H1 (cell line): ENCODE data around the gene ARPIN.

Experiments
- ATF3 ChIP-seq: IDR thresholded peaks from 2 replicates; pipeline ENCODE4 v1.6.1; 2011; ENCODE audit warnings: low read depth, mild to moderate bottlenecking, low read length; ENCODE audit not compliant: insufficient read depth
- CEBPB ChIP-seq: IDR thresholded peaks from 2 replicates; pipeline ENCODE4 v1.6.1; 2012; ENCODE audit warnings: low read depth, low read length
- CHD2 ChIP-seq: IDR thresholded peaks from 2 replicates; pipeline ENCODE4 v1.6.1; 2012; ENCODE audit warnings: low read length, improper control_type of control experiment
- EP300 ChIP-seq, 2 experiments: IDR thresholded peaks; 1 replicate in 1 of 2; 2 replicates in 1 of 2; pipeline ENCODE4 v1.6.1; 2011 to 2012; ENCODE audit warnings: low read depth in 2 of 2, low read length in 2 of 2, mild to moderate bottlenecking in 2 of 2, borderline replicate concordance in 1 of 2, inconsistent platforms in 1 of 2, moderate library complexity in 1 of 2
- MAX ChIP-seq: IDR thresholded peaks from 2 replicates; pipeline ENCODE4 v1.6.1; 2012; ENCODE audit warnings: inconsistent platforms
- PHF8 ChIP-seq: fragments of 200-600 bp; sonication (generic); conservative IDR thresholded peaks from 2 replicates; pipeline ENCODE4 v1.7.1; 2012; ENCODE audit warnings: low read depth, mild to moderate bottlenecking, inconsistent platforms, low read length, moderate library complexity
- POLR2A ChIP-seq, 2 experiments: IDR thresholded peaks; 1 replicate in 1 of 2; 2 replicates in 1 of 2; pipeline ENCODE4 v1.6.1; 2011; ENCODE audit warnings: low read depth in 2 of 2, low read length in 2 of 2, mild to moderate bottlenecking in 2 of 2; ENCODE audit errors: control extremely low read depth in 1 of 2
- POLR2AphosphoS5 ChIP-seq: IDR thresholded peaks from 2 replicates; pipeline ENCODE4 v1.6.1; 2011; ENCODE audit warnings: low read depth, low read length
- RFX5 ChIP-seq: IDR thresholded peaks from 2 replicates; pipeline ENCODE4 v1.6.1; 2011; ENCODE audit warnings: low read depth, low read length, improper control_type of control experiment, borderline replicate concordance
- RNF2 ChIP-seq: fragments of 200-900, 300-1000 bp; sonication (generic); IDR thresholded peaks from 2 replicates; pipeline ENCODE4 v1.7.1; 2016; ENCODE audit warnings: borderline replicate concordance, low read depth, mild to moderate bottlenecking, antibody characterized with exemption, low read length; ENCODE audit not compliant: poor library complexity, severe bottlenecking; ENCODE audit errors: missing control alignments
- TAF1 ChIP-seq: IDR thresholded peaks from 2 replicates; pipeline ENCODE4 v1.6.1; 2011; ENCODE audit warnings: mild to moderate bottlenecking, low read depth, low read length
- TF ChIP-seq, protein P1 (sequence below), 3 experiments: IDR thresholded peaks; 1 replicate in 2 of 3; 2 replicates in 1 of 3; pipeline versions ENCODE4 v1.5.1 to v1.6.1; 2011; ENCODE audit warnings: low read length in 3 of 3, mild to moderate bottlenecking in 3 of 3, inconsistent platforms in 2 of 3, low read depth in 1 of 3, moderate library complexity in 1 of 3; ENCODE audit not compliant: insufficient read depth in 1 of 3; ENCODE audit errors: control extremely low read depth in 1 of 3
- TF ChIP-seq, protein P2 (sequence below): IDR thresholded peaks from 2 replicates; pipeline ENCODE4 v1.6.1; 2012; ENCODE audit warnings: low read length, inconsistent platforms

DNA sequence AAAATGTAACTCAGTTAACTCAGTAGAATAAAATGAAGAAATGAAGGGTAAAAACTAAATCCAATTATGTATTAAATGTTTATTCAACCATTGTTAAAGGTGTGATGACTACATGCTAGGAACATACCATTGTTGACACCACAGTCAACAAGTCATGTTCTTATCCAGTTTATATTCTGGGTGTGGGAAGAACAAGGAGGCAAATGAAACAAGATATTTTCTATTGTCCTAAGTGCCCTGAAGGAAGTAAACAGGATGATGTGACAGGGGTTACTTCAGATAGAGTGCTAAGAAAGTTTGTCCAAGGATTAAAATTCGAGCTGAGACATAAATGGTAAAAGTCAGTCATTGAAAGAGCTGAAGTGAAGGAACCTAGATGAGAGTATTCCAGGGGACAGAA is 32.0 kb downstream of the ARPIN start:
- no peak for TF ChIP-seq ATF3
- no peak for TF ChIP-seq POLR2A (IDR thresholded peaks at IDR 0.05; ENCODE audit: control extremely low read depth in 1 of 2, low read depth in 2 of 2, low read length in 2 of 2)
- TF ChIP-seq, protein P1, sequence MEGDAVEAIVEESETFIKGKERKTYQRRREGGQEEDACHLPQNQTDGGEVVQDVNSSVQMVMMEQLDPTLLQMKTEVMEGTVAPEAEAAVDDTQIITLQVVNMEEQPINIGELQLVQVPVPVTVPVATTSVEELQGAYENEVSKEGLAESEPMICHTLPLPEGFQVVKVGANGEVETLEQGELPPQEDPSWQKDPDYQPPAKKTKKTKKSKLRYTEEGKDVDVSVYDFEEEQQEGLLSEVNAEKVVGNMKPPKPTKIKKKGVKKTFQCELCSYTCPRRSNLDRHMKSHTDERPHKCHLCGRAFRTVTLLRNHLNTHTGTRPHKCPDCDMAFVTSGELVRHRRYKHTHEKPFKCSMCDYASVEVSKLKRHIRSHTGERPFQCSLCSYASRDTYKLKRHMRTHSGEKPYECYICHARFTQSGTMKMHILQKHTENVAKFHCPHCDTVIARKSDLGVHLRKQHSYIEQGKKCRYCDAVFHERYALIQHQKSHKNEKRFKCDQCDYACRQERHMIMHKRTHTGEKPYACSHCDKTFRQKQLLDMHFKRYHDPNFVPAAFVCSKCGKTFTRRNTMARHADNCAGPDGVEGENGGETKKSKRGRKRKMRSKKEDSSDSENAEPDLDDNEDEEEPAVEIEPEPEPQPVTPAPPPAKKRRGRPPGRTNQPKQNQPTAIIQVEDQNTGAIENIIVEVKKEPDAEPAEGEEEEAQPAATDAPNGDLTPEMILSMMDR (IDR thresholded peaks at IDR 0.05; ENCODE audit: control extremely low read depth in 1 of 3, insufficient read depth in 1 of 3, low read depth in 1 of 3, low read length in 3 of 3): no peak
- TF ChIP-seq, protein P2, sequence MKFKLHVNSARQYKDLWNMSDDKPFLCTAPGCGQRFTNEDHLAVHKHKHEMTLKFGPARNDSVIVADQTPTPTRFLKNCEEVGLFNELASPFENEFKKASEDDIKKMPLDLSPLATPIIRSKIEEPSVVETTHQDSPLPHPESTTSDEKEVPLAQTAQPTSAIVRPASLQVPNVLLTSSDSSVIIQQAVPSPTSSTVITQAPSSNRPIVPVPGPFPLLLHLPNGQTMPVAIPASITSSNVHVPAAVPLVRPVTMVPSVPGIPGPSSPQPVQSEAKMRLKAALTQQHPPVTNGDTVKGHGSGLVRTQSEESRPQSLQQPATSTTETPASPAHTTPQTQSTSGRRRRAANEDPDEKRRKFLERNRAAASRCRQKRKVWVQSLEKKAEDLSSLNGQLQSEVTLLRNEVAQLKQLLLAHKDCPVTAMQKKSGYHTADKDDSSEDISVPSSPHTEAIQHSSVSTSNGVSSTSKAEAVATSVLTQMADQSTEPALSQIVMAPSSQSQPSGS: no peak
- no peak for TF ChIP-seq PHF8
- TF ChIP-seq CHD2: no peak
- TF ChIP-seq RNF2: no peak
- TF ChIP-seq TAF1: no peak
- TF ChIP-seq CEBPB: no peak
- no peak for TF ChIP-seq RFX5
- TF ChIP-seq EP300 (IDR thresholded peaks at IDR 0.05; ENCODE audit: borderline replicate concordance in 1 of 2, low read depth in 2 of 2, low read length in 2 of 2): no peak
- TF ChIP-seq POLR2AphosphoS5: no peak
- TF ChIP-seq MAX: no peak
